GM18520 (cell line): ENCODE results near the gene DISC1.
"Not testable (repeated sequence)": the region's sequence is repeated elsewhere in the genome, so short reads cannot be mapped to it uniquely, and the experiment has no call there.

Experiments
- ATAC-seq: cut with Tn5 transposase; IDR thresholded peaks from one replicate; pipeline ENCODE4 v1.9.1; 2021; ENCODE audit not compliant: unreplicated experiment

Gene DISC1

GRCh38 chr1:231724876-231725647 lies 98.5 kb downstream of the DISC1 start:
- no peak for ATAC-seq

GRCh38 chr1:231727171-231727570 lies 100.6 kb downstream of the DISC1 start:
- ATAC-seq = no peak

- not testable (repeated sequence) for ATAC-seq
These were observed 102.4 kb downstream of the DISC1 start for GRCh38 chr1:231728987-231729386.

DNA sequence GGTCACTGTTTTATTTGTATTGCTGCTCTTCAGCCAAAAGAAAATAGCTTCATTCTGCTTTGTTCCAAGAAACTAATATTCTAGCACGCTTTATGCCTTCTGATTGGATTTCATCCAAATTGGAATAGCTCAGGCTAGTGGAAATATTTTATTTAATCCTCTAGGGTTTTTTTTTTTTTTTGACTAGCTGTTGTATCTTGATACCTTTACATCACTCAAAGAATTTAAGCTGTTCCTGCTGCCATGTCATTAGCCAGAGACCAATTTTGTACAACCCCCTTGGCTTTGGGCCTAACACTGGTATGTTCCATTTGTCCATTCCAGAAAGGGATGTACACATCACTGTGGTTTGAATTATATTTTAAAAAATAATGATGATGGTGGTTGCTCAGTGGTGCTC lies 103.0 kb downstream of the DISC1 start:
- ATAC-seq = no peak

DNA sequence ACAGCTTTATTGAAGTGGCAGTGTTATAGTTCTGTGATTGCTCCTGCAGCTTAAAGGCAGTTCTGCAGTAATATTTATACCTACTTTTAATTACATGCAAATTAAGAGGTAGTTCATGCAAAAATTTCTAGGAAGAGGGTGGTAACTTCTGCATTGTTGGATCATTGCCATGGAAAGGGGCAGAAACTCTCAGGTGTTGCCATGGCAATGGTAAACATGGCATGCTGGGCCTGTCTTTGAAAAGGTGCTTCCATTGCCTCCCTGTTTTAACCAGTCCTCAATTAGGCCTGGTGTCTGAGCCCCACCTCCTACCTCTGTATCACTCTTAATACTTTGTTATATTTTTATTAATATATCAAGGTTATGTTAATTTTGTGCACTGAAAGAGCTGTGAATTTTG lies 104.7 kb downstream of the DISC1 start:
- no peak for ATAC-seq

DNA sequence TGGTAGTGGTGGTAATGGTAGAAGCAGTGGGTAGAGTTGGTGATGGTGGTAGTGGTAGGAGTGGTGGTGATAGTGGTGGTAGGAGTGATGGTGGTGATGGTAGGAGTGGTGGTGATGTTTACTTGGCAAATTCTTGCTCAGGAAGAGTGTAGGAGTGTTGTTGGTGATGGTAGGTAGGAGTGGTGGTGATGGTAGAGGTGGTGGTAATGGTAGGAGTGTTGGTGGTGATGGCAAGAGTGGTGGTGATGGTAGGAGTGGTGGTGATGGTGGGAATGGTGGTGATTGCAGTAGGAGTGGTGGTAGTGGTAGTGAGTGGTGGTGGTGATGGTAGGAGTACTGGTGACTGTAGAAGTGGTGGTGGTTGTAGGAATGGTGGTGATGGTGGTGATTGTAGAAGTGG lies 106.5 kb downstream of the DISC1 start:
- ATAC-seq = no peak

DNA sequence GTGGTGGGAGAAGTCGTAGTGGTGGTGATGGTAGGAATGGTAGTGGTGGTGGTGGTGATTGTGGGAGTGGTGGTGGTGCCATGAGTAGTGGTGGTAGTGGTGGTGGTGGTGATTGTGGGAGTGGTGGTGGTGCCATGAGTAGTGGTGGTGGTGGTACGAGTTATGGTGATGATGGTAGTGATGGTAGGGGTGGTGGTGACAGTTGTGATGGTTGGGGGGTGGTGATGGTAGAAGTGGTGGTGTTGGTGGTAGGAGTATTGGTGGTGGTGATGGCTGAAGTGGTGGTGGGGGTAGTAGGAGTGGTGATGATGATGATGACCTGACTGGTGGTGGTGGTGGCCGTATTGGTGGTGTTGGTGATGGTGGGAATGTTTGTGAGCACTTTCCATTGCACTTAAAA lies 107.1 kb downstream of the DISC1 start:
- no peak for ATAC-seq

GRCh38 chr1:231734417-231734816 lies 107.8 kb downstream of the DISC1 start:
- no peak for ATAC-seq

DNA sequence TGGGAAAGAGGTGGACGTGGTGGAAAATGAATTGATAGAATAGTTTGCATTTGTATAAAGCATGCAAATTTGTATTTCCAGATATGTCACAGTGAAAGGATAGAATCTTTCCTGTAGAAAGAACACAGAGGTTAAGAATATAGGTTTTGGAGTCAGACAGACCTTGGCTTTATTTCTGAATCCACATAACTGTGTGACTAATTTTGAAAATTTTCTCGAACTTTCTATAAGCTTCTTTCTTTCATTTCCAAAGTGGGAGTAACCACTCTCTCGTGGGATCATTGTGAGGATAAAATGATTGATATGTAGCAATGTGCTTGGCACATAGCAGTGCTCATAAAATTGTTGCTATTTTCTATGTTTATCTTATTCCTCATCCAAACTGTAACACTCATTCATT lies 108.8 kb downstream of the DISC1 start:
- ATAC-seq = no peak

DNA sequence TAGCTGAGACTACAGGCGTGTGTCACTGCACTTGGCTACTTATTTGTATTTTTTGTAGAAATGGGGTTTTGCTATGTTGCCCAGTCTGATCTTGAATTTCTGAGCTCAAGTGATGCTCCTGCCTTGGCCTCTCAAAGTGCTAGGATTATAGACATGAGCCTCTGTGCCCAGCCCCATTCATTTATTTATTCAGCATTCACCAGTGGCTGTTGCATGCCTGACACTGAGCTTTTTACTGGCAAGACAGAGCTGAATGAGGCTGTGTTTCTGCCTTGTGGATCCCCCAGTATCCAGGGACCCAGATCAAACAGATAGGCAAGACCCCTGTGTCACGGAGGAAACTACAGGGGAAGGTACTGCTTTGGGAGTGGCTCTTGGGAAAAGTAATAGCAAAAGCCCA lies 109.4 kb downstream of the DISC1 start:
- ATAC-seq = no peak

DNA sequence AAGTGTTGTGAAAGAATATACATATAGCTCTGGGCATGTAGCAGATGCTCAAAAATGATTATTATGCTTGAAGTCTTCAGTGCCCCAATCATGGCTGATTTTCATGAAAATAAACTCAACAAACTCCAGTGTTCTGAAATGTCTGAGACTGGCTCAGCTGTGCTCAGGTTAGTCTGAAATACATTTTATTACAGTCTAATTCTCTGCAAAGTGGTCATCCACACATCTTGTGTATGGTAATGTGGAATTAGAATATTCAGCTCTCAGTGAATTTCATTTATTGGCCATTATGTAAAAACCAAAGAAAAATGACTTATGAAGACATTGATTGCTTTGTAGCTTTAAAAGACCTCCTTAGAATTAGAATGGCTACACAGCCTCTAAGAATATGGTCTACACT lies 109.9 kb downstream of the DISC1 start:
- no peak for ATAC-seq

- no peak for ATAC-seq
These were observed 112.0 kb downstream of the DISC1 start for GRCh38 chr1:231738554-231738953.

- ATAC-seq = no peak
These were observed 117.4 kb downstream of the DISC1 start for GRCh38 chr1:231743966-231744365.

GRCh38 chr1:231748760-231749415 lies 122.3 kb downstream of the DISC1 start:
- ATAC-seq = no peak

DNA sequence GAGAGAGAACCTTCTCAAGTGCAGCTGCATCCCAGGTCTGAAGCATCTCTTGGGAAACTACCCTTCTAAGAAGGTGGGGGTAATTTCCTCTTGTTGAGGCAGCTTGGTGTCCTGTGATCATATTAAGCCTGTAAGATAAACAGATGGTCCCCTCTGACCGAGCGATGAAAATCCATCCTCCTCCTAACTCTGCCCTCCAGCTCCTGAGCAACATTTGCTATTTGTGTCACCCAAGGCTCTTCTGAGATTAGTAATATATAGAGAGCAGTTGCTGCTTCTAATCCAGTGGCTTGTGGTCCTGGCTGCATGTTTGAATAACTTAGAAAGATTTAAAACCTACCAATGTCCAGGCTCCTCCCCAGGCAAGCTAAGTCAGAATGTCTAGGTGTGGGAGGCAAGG lies 123.7 kb downstream of the DISC1 start:
- no peak for ATAC-seq

GRCh38 chr1:231750818-231751362 lies 124.3 kb downstream of the DISC1 start:
- no peak for ATAC-seq

GRCh38 chr1:231751415-231751814 lies 124.8 kb downstream of the DISC1 start:
- no peak for ATAC-seq

GRCh38 chr1:231753313-231753712 lies 126.7 kb downstream of the DISC1 start:
- ATAC-seq = no peak

GRCh38 chr1:231757101-231757404 lies 130.5 kb downstream of the DISC1 start:
- no peak for ATAC-seq

- ATAC-seq = no peak
These were observed 131.2 kb downstream of the DISC1 start for GRCh38 chr1:231757759-231758158.

DNA sequence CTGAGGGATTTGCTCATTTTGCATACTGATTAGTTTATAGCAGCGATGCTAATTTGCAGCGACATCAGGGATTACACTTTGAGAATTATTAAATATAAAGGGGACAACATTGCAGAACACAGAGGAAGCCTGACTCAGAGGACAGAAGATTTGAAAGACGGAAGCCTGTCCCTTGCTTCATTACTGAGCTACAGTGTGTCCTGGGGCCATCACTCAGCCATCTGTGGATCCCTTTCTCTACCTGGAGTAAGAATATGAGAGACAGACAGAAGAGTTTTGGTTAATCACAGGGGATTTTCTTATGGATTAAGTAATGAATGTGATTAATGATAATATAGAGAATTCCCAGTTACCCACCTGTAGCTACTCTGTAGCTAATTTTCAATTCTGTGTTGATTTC lies 134.7 kb downstream of the DISC1 start:
- no peak for ATAC-seq

DNA sequence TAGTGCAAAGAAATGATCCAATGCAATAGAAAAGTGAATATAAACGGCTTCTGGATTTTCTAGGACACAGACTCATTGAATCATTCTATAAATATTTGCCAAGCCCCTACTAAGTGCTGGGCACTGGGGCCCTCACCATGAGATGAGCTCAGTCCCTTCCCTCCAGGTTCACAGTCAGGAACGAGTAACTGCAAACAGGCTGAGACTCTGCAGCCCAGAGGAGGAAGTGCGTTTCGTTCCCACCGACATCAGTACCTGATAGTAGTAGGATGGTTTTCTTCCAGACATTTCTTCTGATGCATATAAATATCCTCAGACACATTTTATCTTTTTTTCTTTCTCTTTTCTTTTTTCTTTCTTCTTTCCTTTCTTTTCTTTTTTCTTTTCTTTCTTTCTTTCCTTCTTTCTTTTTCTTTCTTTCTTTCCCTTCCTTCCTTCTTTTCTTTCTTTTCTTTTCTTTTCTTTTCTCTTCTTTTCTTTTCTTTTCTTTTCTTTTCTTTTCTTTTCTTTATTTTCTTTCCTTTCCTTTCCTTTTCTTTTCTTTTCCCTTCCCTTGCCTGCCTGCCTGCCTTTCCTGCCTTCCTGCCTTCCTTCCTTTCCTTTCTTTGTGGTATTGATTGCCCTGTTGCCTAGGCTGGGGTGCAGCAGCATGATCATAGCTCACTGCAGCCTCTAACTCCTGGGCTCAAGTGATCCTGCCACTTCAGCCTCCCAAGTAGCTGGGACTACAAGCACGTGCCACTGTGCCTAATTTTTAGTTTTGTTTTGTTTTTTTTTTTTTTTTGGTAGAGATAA lies 135.4 kb downstream of the DISC1 start:
- no peak for ATAC-seq
